Adrenal gland (tissue), 12 donors: ENCODE results near the gene MFSD2B. TPM values are rescaled to one million over a fixed set of nuclear protein-coding genes. Genes with fewer than 3 reads are reported as not detected.

ENCODE experiments used
- DNase-seq, 7 donors: peaks; one replicate each; pipeline ENCODE4 v3.0.0-alpha.2; 2019 to 2020
- H3K27ac ChIP-seq, 5 donors: fragments of 200-600 bp; sonication (generic) in 4 of 5; 1 replicate in 3 of 5; 2 replicates in 2 of 5; pipeline versions ENCODE4 v1.5.1 to v1.8.0; 2016 to 2020; ENCODE audit warnings: mild to moderate bottlenecking in 1 of 5
- H3K27me3 ChIP-seq: fragments of 200-600 bp; 2 replicates; pipeline ENCODE4 v1.8.0; 2021
- H3K36me3 ChIP-seq, 2 donors: fragments of 200-600 bp; replicated peaks in 1 of 2; 1 replicate in 1 of 2; 2 replicates in 1 of 2; pipeline versions ENCODE4 v1.5.1 to v1.8.0; 2018 to 2022
- H3K4me1 ChIP-seq, 2 donors: fragments of 200-600 bp; replicated peaks in 1 of 2; 1 replicate in 1 of 2; 2 replicates in 1 of 2; pipeline versions ENCODE4 v1.5.1 to v1.8.0; 2018 to 2021
- H3K4me3 ChIP-seq, 4 donors: fragments of 200-600 bp; sonication (generic) in 3 of 4; one replicate each; pipeline ENCODE4 v1.5.1; 2016 to 2018
- H3K9me3 ChIP-seq, 3 donors: fragments of 200-600 bp; sonication (generic) in 1 of 3; replicated peaks in 1 of 3; 1 replicate in 2 of 3; 2 replicates in 1 of 3; pipeline versions ENCODE4 v1.5.1 to v1.8.0; 2016 to 2021
- CTCF ChIP-seq, 6 experiments: fragments of 450-650 bp in 4 of 6; fragments of 200-600 bp in 2 of 6; sonication (generic) in 1 of 6; IDR thresholded peaks; 1 replicate in 5 of 6; 2 replicates in 1 of 6; pipeline versions ENCODE4 v1.5.1 to v1.8.0; 2016 to 2021; ENCODE audit warnings: antibody characterized with exemption in 6 of 6, mild to moderate bottlenecking in 2 of 6, moderate library complexity in 1 of 6
- POLR2A ChIP-seq, 2 donors: fragments of 450-650 bp; IDR thresholded peaks; one replicate each; pipeline ENCODE4 v1.6.1; 2017; ENCODE audit warnings: antibody characterized with exemption in 2 of 2, mild to moderate bottlenecking in 2 of 2, moderate library complexity in 1 of 2
- WGBS, 4 donors: extraction: QIAGEN DNeasy Blood & Tissue Kit in 2 of 4; methylation state at CpG; one replicate each; pipeline versions ENCODE4 v1.1.5 to v1.1.7; 2013 to 2017; 5-methylcytosine and 5-hydroxymethylcytosine counted together
- intact Hi-C, 2 donors: fragments of 100-400 bp; cut with DNase I; formaldehyde crosslinking; loops; one replicate each; pipeline versions ENCODE4 v1.14.1 to v1.15.0; 2022 to 2023
- polyA plus RNA-seq, 3 donors: library from polyadenylated mRNA; stranded (reverse); fragments of 200-250 nt in 2 of 3; fragments of 350-450 nt in 1 of 3; fragmentation: Illumina TruSeq in 1 of 3; extraction: RNeasy Lipid Tissue Mini Kit (QIAGEN cat#74804) in 1 of 3; gene quantifications; one replicate each; pipeline ENCODE4 v1.2.3, GENCODE V29; 2013 to 2014
- total RNA-seq, 9 donors: library from RNA; depleted of rRNA in 4 of 9; stranded (reverse); fragments of >200 nt in 4 of 9; fragments of 120-200 nt in 1 of 9; fragmentation: NEBNext Ultra II Directional in 1 of 9; extraction: Animal tissue kit (Norgen Biotek cat#: 25700) in 1 of 9; gene quantifications; one replicate each; pipeline versions ENCODE4 v1.1.0 to v1.2.4, GENCODE V29; 2013 to 2023
- donor health status: healthy with polysubstance abuse.
- donor health status: Bipolar disorder and iron deficiency.
- donor health status: DM: yes; HTN: yes; CAD: no.
- donor health status: DM: no; HTN: no; CAD: no.
- donor health status: DM: no; HTN: no; CAD: no.
- donor health status: DM: yes; HTN: yes; CAD: no.

The MFSD2B gene
- total and polyA plus RNA-seq, 12 donors = 0.03 to 0.61 (median 0.30) TPM; not detected in 7

- whole genome bisulfite sequencing, 4 donors = 79 to 86% (median 83%) methylated on average over 4 to 11 of the region's 11 CpGs
- Histone ChIP-seq H3K4me3 (no peak overlapping the region), H3K4me1 (no peaks in the 10 kb centered on the region), H3K27me3 (peaks cover 4% of the 10 kb centered on the region), H3K9me3 (no peaks in the 10 kb centered on the region), H3K27ac (no peak overlapping the region), H3K36me3 (no peaks in the 10 kb centered on the region)
- intact Hi-C loops = no loop called here
- no peak for DNase-seq
- TF ChIP-seq CTCF (IDR thresholded peaks at IDR 0.05) = no peak
- TF ChIP-seq POLR2A (IDR thresholded peaks at IDR 0.05) = no peak
Measured at GRCh38 chr2:24015562-24016375, 5.9 kb downstream of the MFSD2B start.

GRCh38 chr2:24016376-24016761 is 6.5 kb downstream of the MFSD2B start:
- 74 to 93% (median 88%) methylated on average over 4 to 9 of the region's 9 CpGs for WGBS, 4 donors
- no peak overlapping the region for H3K4me3 ChIP-seq
- no peak for TF ChIP-seq POLR2A (IDR thresholded peaks at IDR 0.05)
- no peak for TF ChIP-seq CTCF (IDR thresholded peaks at IDR 0.05)
- H3K27ac ChIP-seq = no peak overlapping the region
- no peak for DNase-seq
- H3K27me3 ChIP-seq = no peaks in the 10 kb centered on the region
- no peaks in the 10 kb centered on the region for H3K4me1 ChIP-seq
- no peaks in the 10 kb centered on the region for H3K9me3 ChIP-seq
- intact Hi-C loops = no loop called here
- no peaks in the 10 kb centered on the region for H3K36me3 ChIP-seq

- Histone ChIP-seq H3K27ac (no peak overlapping the region), H3K36me3 (no peaks in the 10 kb centered on the region), H3K27me3 (no peaks in the 10 kb centered on the region), H3K4me3 (no peak overlapping the region), H3K4me1 (no peaks in the 10 kb centered on the region), H3K9me3 (no peaks in the 10 kb centered on the region)
- no peak for DNase-seq
- 91 to 96% (median 93%) methylated on average over 15 to 35 of the region's 35 CpGs for WGBS, 4 donors
- intact Hi-C loops = no loop called here
- TF ChIP-seq POLR2A (IDR thresholded peaks at IDR 0.05) (no peak), CTCF (IDR thresholded peaks at IDR 0.05) (no peak)
Measured at GRCh38 chr2:24016853-24017703, 7.2 kb downstream of the MFSD2B start.

- H3K4me3 ChIP-seq = no peak overlapping the region
- no peak for TF ChIP-seq POLR2A (IDR thresholded peaks at IDR 0.05)
- TF ChIP-seq CTCF (IDR thresholded peaks at IDR 0.05) = no peak
- 83 to 90% (median 87%) methylated on average over 5 to 8 of the region's 8 CpGs for WGBS, 4 donors
- no peak for DNase-seq
- no peak overlapping the region for H3K27ac ChIP-seq
- no peaks in the 10 kb centered on the region for H3K4me1 ChIP-seq
- no peaks in the 10 kb centered on the region for H3K9me3 ChIP-seq
- intact Hi-C loops = no loop called here
- no peaks in the 10 kb centered on the region for H3K27me3 ChIP-seq
- no peaks in the 10 kb centered on the region for H3K36me3 ChIP-seq
Measured at GRCh38 chr2:24017711-24018110, 7.8 kb downstream of the MFSD2B start.
